Rectal smooth muscle tissue (tissue), 1 donor: ENCODE measurements around the gene MECP2.

Experiments used
- H3K27ac ChIP-seq: one replicate; pipeline ENCODE4 v1.7.0; 2013; ENCODE audit warnings: low read depth, low read length, inconsistent platforms
- H3K27me3 ChIP-seq: one replicate; pipeline ENCODE4 v1.7.0; 2013; ENCODE audit warnings: low read length; ENCODE audit not compliant: control insufficient read depth, insufficient read depth
- H3K36me3 ChIP-seq: one replicate; pipeline ENCODE4 v1.7.0; 2013; ENCODE audit warnings: low read length; ENCODE audit not compliant: control insufficient read depth, insufficient read depth
- H3K4me1 ChIP-seq: one replicate; pipeline ENCODE4 v1.7.0; 2013; ENCODE audit warnings: low read length; ENCODE audit not compliant: control insufficient read depth, insufficient read depth
- H3K4me3 ChIP-seq: one replicate; pipeline ENCODE4 v1.7.0; 2013; ENCODE audit warnings: low read length
- H3K9ac ChIP-seq: one replicate; pipeline ENCODE4 v1.7.0; 2013; ENCODE audit warnings: low read length

MECP2 gene

GRCh38 chrX:154072192-154072591 is 25.3 kb downstream of the MECP2 start:
- Histone ChIP-seq H3K27ac (no peak overlapping the region), H3K4me3 (no peak overlapping the region), H3K27me3 (no peaks in the 10 kb centered on the region), H3K4me1 (no peaks in the 10 kb centered on the region), H3K9ac (no peak overlapping the region), H3K36me3 (no peaks in the 10 kb centered on the region)

DNA sequence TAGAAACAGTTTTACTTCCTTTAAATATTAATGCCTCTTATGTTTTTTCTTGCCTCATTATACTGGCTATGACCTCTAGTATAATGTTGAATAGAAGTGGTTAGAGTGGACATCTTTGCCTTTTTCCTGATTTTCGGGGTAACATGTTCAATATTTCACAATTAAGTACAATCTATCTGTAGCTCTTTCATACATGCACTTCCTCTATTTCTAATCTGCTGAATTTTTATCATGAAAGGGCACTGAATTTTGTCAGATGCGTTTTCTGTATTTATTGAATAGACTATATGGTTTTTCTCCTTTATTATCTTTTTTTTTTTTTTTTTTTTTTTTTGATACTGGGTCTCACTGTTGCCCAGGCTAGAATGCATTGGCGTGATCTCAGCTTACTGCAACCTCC is 29.0 kb downstream of the MECP2 start:
- Histone ChIP-seq H3K4me1 (no peaks in the 10 kb centered on the region), H3K9ac (no peak overlapping the region), H3K27me3 (no peaks in the 10 kb centered on the region), H3K27ac (no peak overlapping the region), H3K4me3 (no peak overlapping the region), H3K36me3 (no peaks in the 10 kb centered on the region)

DNA sequence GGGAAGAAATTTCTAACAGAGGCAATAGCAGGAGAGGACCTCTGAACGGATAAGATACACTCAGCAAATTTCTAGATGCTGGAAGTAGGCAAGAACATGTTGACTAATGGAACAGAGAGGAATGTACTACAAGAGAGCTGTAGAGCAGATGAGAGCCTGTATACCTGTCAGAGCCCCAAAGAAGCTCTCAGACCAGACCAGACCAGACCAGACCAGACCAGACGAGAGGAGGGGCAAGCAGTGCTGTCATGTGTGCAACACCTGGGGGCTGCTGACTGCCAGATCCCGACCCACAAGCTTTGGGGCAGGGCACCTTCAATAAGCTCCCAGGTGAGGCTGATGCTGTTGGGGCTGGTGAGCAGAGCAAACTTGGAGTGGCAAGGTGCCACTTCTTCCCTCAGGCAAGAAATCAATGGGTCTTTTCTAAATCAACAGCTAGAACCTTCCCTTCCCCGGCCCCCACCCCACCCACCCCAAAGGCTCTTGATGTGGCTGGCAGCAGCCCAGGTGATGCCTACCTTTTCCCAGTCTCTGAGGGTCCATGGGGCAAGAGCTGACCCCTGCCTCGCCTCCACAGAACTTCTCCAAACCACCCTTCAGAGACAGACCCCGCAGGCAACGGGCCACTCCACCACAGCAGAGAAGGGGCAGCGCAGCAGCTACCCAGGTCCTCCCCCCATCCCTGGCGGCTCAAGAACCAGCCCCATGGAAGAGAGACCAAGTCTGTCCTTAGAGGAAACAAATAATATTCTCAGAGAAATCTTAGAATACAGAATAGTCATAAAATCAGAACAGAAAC is 32.7 kb downstream of the MECP2 start:
- Histone ChIP-seq H3K4me3 (no peak overlapping the region), H3K27me3 (no peaks in the 10 kb centered on the region), H3K4me1 (no peaks in the 10 kb centered on the region), H3K36me3 (no peaks in the 10 kb centered on the region), H3K9ac (no peak overlapping the region), H3K27ac (no peak overlapping the region)

GRCh38 chrX:154063234-154063633 is 34.3 kb downstream of the MECP2 start:
- Histone ChIP-seq H3K9ac (no peak overlapping the region), H3K4me3 (no peak overlapping the region), H3K4me1 (no peaks in the 10 kb centered on the region), H3K27ac (no peak overlapping the region), H3K36me3 (no peaks in the 10 kb centered on the region), H3K27me3 (peaks cover under 1% of the 10 kb centered on the region)

GRCh38 chrX:154061801-154062200 is 35.7 kb downstream of the MECP2 start:
- Histone ChIP-seq H3K36me3 (no peaks in the 10 kb centered on the region), H3K4me3 (no peak overlapping the region), H3K4me1 (no peaks in the 10 kb centered on the region), H3K27me3 (peaks cover 5% of the 10 kb centered on the region), H3K27ac (no peak overlapping the region), H3K9ac (no peak overlapping the region)

GRCh38 chrX:154059729-154060245 is 37.7 kb downstream of the MECP2 start:
- no peaks in the 10 kb centered on the region for H3K4me1 ChIP-seq
- no peak overlapping the region for H3K4me3 ChIP-seq
- no peak overlapping the region for H3K9ac ChIP-seq
- H3K27ac ChIP-seq: no peak overlapping the region
- peaks cover 5% of the 10 kb centered on the region for H3K27me3 ChIP-seq
- no peaks in the 10 kb centered on the region for H3K36me3 ChIP-seq

GRCh38 chrX:154059231-154059630 is 38.3 kb downstream of the MECP2 start:
- Histone ChIP-seq H3K4me1 (no peaks in the 10 kb centered on the region), H3K36me3 (no peaks in the 10 kb centered on the region), H3K9ac (no peak overlapping the region), H3K27me3 (peaks cover 5% of the 10 kb centered on the region), H3K4me3 (no peak overlapping the region), H3K27ac (no peak overlapping the region)

DNA sequence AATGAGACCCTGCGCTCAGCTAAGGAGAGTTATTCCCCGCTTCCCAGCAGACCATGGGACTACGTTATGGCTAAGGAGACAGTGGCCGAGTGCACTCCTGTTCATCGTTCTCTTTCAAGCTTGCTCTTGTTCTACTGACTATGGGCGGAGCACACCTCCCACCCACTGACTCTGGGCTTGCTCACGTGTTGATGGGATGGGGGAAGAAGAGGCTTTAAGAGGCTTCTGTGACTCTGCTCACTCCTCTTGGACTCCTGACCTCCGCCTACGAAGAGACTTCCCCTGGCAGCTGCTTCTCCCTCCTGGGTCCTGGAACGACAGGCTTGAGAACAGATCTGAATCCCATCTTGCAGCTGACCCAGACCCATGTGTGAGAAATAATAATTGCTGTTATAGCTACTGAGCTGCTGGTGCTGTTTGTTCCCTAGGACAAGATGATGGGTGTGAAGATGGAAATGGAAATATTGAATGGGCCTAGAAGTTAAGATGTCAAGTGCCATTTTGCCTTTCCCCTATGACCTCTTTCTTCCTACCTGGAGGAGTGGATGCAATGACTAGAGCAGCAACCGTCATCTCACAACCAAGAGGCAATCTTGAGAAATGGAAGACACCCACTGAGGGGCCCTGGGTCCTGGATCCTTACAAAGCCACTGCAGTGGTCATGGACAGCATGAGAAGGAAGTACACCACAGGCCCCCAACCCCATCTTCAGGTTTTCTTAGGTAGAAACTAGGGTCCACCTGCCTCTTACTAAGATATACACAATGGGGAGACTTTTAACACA is 39.1 kb downstream of the MECP2 start:
- no peak overlapping the region for H3K27ac ChIP-seq
- H3K9ac ChIP-seq: no peak overlapping the region
- no peak overlapping the region for H3K4me3 ChIP-seq
- peaks cover 5% of the 10 kb centered on the region for H3K27me3 ChIP-seq
- H3K4me1 ChIP-seq: no peaks in the 10 kb centered on the region
- no peaks in the 10 kb centered on the region for H3K36me3 ChIP-seq

- Histone ChIP-seq H3K27ac (no peak overlapping the region), H3K27me3 (peaks cover 5% of the 10 kb centered on the region), H3K4me1 (no peaks in the 10 kb centered on the region), H3K4me3 (no peak overlapping the region), H3K9ac (no peak overlapping the region), H3K36me3 (no peaks in the 10 kb centered on the region)
Measured at GRCh38 chrX:154057791-154058190, 39.7 kb downstream of the MECP2 start.

GRCh38 chrX:154056770-154057241 is 40.7 kb downstream of the MECP2 start:
- no peak overlapping the region for H3K27ac ChIP-seq
- no peak overlapping the region for H3K4me3 ChIP-seq
- H3K27me3 ChIP-seq: peaks cover 5% of the 10 kb centered on the region
- no peaks in the 10 kb centered on the region for H3K36me3 ChIP-seq
- no peak overlapping the region for H3K9ac ChIP-seq
- H3K4me1 ChIP-seq: no peaks in the 10 kb centered on the region

- Histone ChIP-seq H3K4me1 (peaks cover 22% of the 10 kb centered on the region), H3K9ac (no peak overlapping the region), H3K27ac (no peak overlapping the region), H3K4me3 (no peak overlapping the region), H3K27me3 (peaks cover 6% of the 10 kb centered on the region), H3K36me3 (no peaks in the 10 kb centered on the region)
Measured at GRCh38 chrX:154051201-154051810, 46.2 kb downstream of the MECP2 start.

DNA sequence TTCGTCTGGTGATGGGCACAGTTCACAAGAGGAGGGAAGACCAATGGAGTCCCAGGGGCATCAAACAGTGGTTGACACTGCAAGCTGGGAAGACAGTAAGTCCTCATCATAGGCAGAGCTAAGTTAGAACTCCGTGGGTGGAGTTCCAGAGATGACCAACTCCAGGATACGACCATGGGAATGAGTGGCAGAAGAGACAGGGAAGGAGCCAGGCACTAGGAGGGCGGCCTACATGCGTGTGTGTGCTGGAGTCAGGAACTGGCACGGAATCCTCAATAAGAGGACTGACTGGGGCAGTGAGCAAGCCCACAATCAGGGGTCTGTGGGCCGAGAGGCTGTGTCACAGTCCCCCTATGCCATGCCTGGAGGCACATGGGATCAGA is 47.4 kb downstream of the MECP2 start:
- Histone ChIP-seq H3K27me3 (peaks cover 6% of the 10 kb centered on the region), H3K27ac (peak overlapping the region; percentile 65), H3K4me1 (peaks cover 26% of the 10 kb centered on the region), H3K36me3 (no peaks in the 10 kb centered on the region), H3K4me3 (no peak overlapping the region), H3K9ac (no peak overlapping the region)
